ENCODE data around the gene OPRD1.

Gene OPRD1

GRCh38 chr1:28796352-28797211, 15.4 kb upstream of the OPRD1 start:
- no peaks in the 10 kb centered on the region for H4K20me1 ChIP-seq (ENCODE audit: insufficient read depth, low read length)
- H3K27me3 ChIP-seq (ENCODE audit: low read depth, low read length) = no peaks in the 10 kb centered on the region
- no peak overlapping the region for H2AFZ ChIP-seq (ENCODE audit: low read depth, low read length)
- no peak overlapping the region for H3K27ac ChIP-seq (ENCODE audit: low read length)
- no peaks in the 10 kb centered on the region for H3K36me3 ChIP-seq (replicated peaks; ENCODE audit: low read depth, low read length)
- H3K4me3 ChIP-seq (ENCODE audit: low read length) = no peak overlapping the region
- H3K9me3 ChIP-seq (ENCODE audit: insufficient read depth, low read length) = no peaks in the 10 kb centered on the region
- no peak overlapping the region for H3K4me2 ChIP-seq (ENCODE audit: low read length)
- TF ChIP-seq EZH2phosphoT487 (IDR thresholded peaks at IDR 0.05; ENCODE audit: low read depth) (no peak), CTCF (IDR thresholded peaks at IDR 0.05; ENCODE audit: low read depth, low read length) (no peak)
- H3K9ac ChIP-seq (ENCODE audit: low read length) = no peak overlapping the region
- H3K4me1 ChIP-seq (ENCODE audit: low read length) = no peaks in the 10 kb centered on the region
- no peaks in the 10 kb centered on the region for H3K79me2 ChIP-seq (ENCODE audit: low read length)

GRCh38 chr1:28800324-28800723, 11.6 kb upstream of the OPRD1 start:
- no peak overlapping the region for H2AFZ ChIP-seq (ENCODE audit: low read depth, low read length)

GRCh38 chr1:28801461-28801860, 10.5 kb upstream of the OPRD1 start:
- H3K79me2 ChIP-seq (ENCODE audit: low read length) = no peaks in the 10 kb centered on the region
- H2AFZ ChIP-seq (ENCODE audit: low read depth, low read length) = no peak overlapping the region
- no peak overlapping the region for H3K27ac ChIP-seq (ENCODE audit: low read length)
- no peak overlapping the region for H3K4me3 ChIP-seq (ENCODE audit: low read length)
- no peak overlapping the region for H3K4me2 ChIP-seq (ENCODE audit: low read length)
- H3K36me3 ChIP-seq (replicated peaks; ENCODE audit: low read depth, low read length) = no peaks in the 10 kb centered on the region
- no peak overlapping the region for H3K9ac ChIP-seq (ENCODE audit: low read length)
- no peaks in the 10 kb centered on the region for H4K20me1 ChIP-seq (ENCODE audit: insufficient read depth, low read length)
- TF ChIP-seq EZH2phosphoT487 (IDR thresholded peaks at IDR 0.05; ENCODE audit: low read depth) = no peak
- no peak for TF ChIP-seq CTCF (IDR thresholded peaks at IDR 0.05; ENCODE audit: low read depth, low read length)
- H3K4me1 ChIP-seq (ENCODE audit: low read length) = no peaks in the 10 kb centered on the region
- no peaks in the 10 kb centered on the region for H3K27me3 ChIP-seq (ENCODE audit: low read depth, low read length)
- no peaks in the 10 kb centered on the region for H3K9me3 ChIP-seq (ENCODE audit: insufficient read depth, low read length)

More at GRCh38 chr1:28800324-28800723, 11.6 kb upstream of the OPRD1 start:
- H3K9ac ChIP-seq (ENCODE audit: low read length) = no peak overlapping the region
- no peak for TF ChIP-seq EZH2phosphoT487 (IDR thresholded peaks at IDR 0.05; ENCODE audit: low read depth)
- TF ChIP-seq CTCF (IDR thresholded peaks at IDR 0.05; ENCODE audit: low read depth, low read length) = no peak
- H4K20me1 ChIP-seq (ENCODE audit: insufficient read depth, low read length) = no peaks in the 10 kb centered on the region
- no peaks in the 10 kb centered on the region for H3K36me3 ChIP-seq (replicated peaks; ENCODE audit: low read depth, low read length)
- H3K27ac ChIP-seq (ENCODE audit: low read length) = no peak overlapping the region
- H3K4me2 ChIP-seq (ENCODE audit: low read length) = no peak overlapping the region
- no peaks in the 10 kb centered on the region for H3K27me3 ChIP-seq (ENCODE audit: low read depth, low read length)
- no peaks in the 10 kb centered on the region for H3K79me2 ChIP-seq (ENCODE audit: low read length)
- no peaks in the 10 kb centered on the region for H3K9me3 ChIP-seq (ENCODE audit: insufficient read depth, low read length)
- H3K4me3 ChIP-seq (ENCODE audit: low read length) = no peak overlapping the region
- no peaks in the 10 kb centered on the region for H3K4me1 ChIP-seq (ENCODE audit: low read length)

GRCh38 chr1:28803051-28803450, 8.9 kb upstream of the OPRD1 start:
- Histone ChIP-seq H3K27me3 (ENCODE audit: low read depth, low read length) (no peaks in the 10 kb centered on the region), H3K9me3 (ENCODE audit: insufficient read depth, low read length) (no peaks in the 10 kb centered on the region), H3K9ac (ENCODE audit: low read length) (no peak overlapping the region), H3K4me3 (ENCODE audit: low read length) (no peak overlapping the region), H3K79me2 (ENCODE audit: low read length) (no peaks in the 10 kb centered on the region), H3K27ac (ENCODE audit: low read length) (no peak overlapping the region), H2AFZ (ENCODE audit: low read depth, low read length) (no peak overlapping the region), H4K20me1 (ENCODE audit: insufficient read depth, low read length) (no peaks in the 10 kb centered on the region), H3K4me1 (ENCODE audit: low read length) (no peaks in the 10 kb centered on the region), H3K36me3 (replicated peaks; ENCODE audit: low read depth, low read length) (no peaks in the 10 kb centered on the region), H3K4me2 (ENCODE audit: low read length) (no peak overlapping the region)
- no peak for TF ChIP-seq EZH2phosphoT487 (IDR thresholded peaks at IDR 0.05; ENCODE audit: low read depth)
- TF ChIP-seq CTCF (IDR thresholded peaks at IDR 0.05; ENCODE audit: low read depth, low read length) = no peak
